ENCODE measurements around the gene GRID1.

The GRID1 gene

GRCh38 chr10:86188796-86189558, 177.6 kb downstream of the GRID1 start:
- H3K4me1 ChIP-seq (ENCODE audit: insufficient read depth, insufficient read length), result no peaks in the 10 kb centered on the region
- H3K9ac ChIP-seq (ENCODE audit: insufficient read length, low read depth), result no peak overlapping the region
- TF ChIP-seq YY1 (IDR thresholded peaks at IDR 0.05; ENCODE audit: insufficient read depth, insufficient read length) (no peak), SUZ12 (IDR thresholded peaks at IDR 0.05; ENCODE audit: extremely low read depth, insufficient read depth, insufficient read length) (no peak), ZNF274 (IDR thresholded peaks at IDR 0.05; ENCODE audit: low read depth, low read length) (no peak)
- H3K27me3 ChIP-seq (ENCODE audit: insufficient read depth, insufficient read length), result no peaks in the 10 kb centered on the region
- H3K36me3 ChIP-seq (ENCODE audit: insufficient read depth, insufficient read length, low read length), result no peaks in the 10 kb centered on the region
- no peaks in the 10 kb centered on the region for H3K9me3 ChIP-seq (ENCODE audit: insufficient read depth, low read length)
- H3K4me3 ChIP-seq (ENCODE audit: insufficient read length, low read depth), result no peak overlapping the region
- DNase-seq (ENCODE audit: low read depth, low spot score), result no peak

DNA sequence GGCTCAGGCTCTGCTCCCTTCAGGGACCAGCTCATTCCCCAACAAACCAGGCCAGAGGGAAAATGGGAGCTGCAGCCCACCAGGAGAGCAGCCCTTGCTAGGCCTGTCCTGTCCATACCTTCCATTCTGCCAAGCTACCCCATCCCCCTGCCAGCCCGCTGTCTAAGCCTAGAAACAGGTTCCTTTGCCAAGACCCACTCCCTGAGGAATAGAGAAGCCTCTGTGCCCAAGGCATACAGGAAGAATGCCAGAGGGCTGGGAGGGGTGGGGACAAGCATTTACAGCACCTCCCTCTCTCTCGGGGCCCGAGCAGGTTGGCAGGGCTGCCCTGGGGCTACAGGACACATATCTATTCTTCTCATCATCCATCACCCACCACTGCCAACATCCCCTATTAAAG, 178.3 kb downstream of the GRID1 start:
- TF ChIP-seq ZNF274 (IDR thresholded peaks at IDR 0.05; ENCODE audit: low read depth, low read length), result no peak
- no peak for TF ChIP-seq SUZ12 (IDR thresholded peaks at IDR 0.05; ENCODE audit: extremely low read depth, insufficient read depth, insufficient read length)
- TF ChIP-seq YY1 (IDR thresholded peaks at IDR 0.05; ENCODE audit: insufficient read depth, insufficient read length), result no peak
- no peaks in the 10 kb centered on the region for H3K9me3 ChIP-seq (ENCODE audit: insufficient read depth, low read length)
- no peaks in the 10 kb centered on the region for H3K4me1 ChIP-seq (ENCODE audit: insufficient read depth, insufficient read length)
- H3K9ac ChIP-seq (ENCODE audit: insufficient read length, low read depth), result no peak overlapping the region
- H3K4me3 ChIP-seq (ENCODE audit: insufficient read length, low read depth), result no peak overlapping the region
- no peak for DNase-seq (ENCODE audit: low read depth, low spot score)
- H3K36me3 ChIP-seq (ENCODE audit: insufficient read depth, insufficient read length, low read length), result no peaks in the 10 kb centered on the region
- no peaks in the 10 kb centered on the region for H3K27me3 ChIP-seq (ENCODE audit: insufficient read depth, insufficient read length)

DNA sequence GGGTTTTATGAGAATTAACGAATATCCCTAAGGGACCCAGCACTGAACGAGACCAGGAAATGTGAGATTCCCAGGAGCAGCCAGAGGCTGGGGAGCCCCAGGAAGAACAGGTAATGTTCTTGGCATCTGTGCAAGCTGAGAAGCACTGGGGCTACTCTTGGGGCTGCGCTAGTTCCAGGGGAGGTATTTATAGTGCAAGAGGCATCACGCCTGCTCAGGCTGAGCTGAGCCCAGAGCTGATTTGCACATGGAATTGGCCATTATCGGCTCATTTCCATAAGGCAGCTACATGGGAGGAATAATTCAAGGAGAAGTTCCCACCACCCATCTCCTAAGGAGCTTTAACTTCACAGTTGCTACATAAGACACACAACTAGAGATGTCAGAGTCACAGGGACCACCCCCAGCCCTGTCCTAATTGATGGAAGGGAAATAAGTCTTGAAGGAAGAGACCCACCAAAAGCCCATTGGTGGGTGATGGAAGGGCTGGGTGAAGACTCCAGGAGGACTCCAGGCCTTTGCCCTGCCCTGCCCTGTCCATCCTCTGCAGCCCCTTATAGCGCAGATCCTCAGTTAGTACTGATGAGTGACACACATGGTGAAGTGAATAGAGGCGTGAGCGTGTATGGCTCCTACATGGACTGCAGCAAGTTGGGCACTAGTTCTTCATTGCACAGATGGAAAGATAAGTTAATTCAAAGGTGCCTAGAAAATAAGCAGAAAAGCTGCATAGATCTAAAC, 178.9 kb downstream of the GRID1 start:
- no peaks in the 10 kb centered on the region for H3K36me3 ChIP-seq (ENCODE audit: insufficient read depth, insufficient read length, low read length)
- H3K4me3 ChIP-seq (ENCODE audit: insufficient read length, low read depth), result no peak overlapping the region
- no peaks in the 10 kb centered on the region for H3K9me3 ChIP-seq (ENCODE audit: insufficient read depth, low read length)
- H3K9ac ChIP-seq (ENCODE audit: insufficient read length, low read depth), result no peak overlapping the region
- DNase-seq (ENCODE audit: low read depth, low spot score), result no peak
- TF ChIP-seq SUZ12 (IDR thresholded peaks at IDR 0.05; ENCODE audit: extremely low read depth, insufficient read depth, insufficient read length) (no peak), YY1 (IDR thresholded peaks at IDR 0.05; ENCODE audit: insufficient read depth, insufficient read length) (no peak), ZNF274 (IDR thresholded peaks at IDR 0.05; ENCODE audit: low read depth, low read length) (no peak)
- no peaks in the 10 kb centered on the region for H3K4me1 ChIP-seq (ENCODE audit: insufficient read depth, insufficient read length)
- no peaks in the 10 kb centered on the region for H3K27me3 ChIP-seq (ENCODE audit: insufficient read depth, insufficient read length)

- no peaks in the 10 kb centered on the region for H3K9me3 ChIP-seq (ENCODE audit: insufficient read depth, low read length)
- H3K4me3 ChIP-seq (ENCODE audit: insufficient read length, low read depth), result no peak overlapping the region
- no peak for DNase-seq (ENCODE audit: low read depth, low spot score)
- no peaks in the 10 kb centered on the region for H3K4me1 ChIP-seq (ENCODE audit: insufficient read depth, insufficient read length)
- H3K36me3 ChIP-seq (ENCODE audit: insufficient read depth, insufficient read length, low read length), result no peaks in the 10 kb centered on the region
- no peaks in the 10 kb centered on the region for H3K27me3 ChIP-seq (ENCODE audit: insufficient read depth, insufficient read length)
- H3K9ac ChIP-seq (ENCODE audit: insufficient read length, low read depth), result no peak overlapping the region
- TF ChIP-seq SUZ12 (IDR thresholded peaks at IDR 0.05; ENCODE audit: extremely low read depth, insufficient read depth, insufficient read length) (no peak), YY1 (IDR thresholded peaks at IDR 0.05; ENCODE audit: insufficient read depth, insufficient read length) (no peak), ZNF274 (IDR thresholded peaks at IDR 0.05; ENCODE audit: low read depth, low read length) (no peak)
Measured at GRCh38 chr10:86186633-86187032, 180.0 kb downstream of the GRID1 start.

DNA sequence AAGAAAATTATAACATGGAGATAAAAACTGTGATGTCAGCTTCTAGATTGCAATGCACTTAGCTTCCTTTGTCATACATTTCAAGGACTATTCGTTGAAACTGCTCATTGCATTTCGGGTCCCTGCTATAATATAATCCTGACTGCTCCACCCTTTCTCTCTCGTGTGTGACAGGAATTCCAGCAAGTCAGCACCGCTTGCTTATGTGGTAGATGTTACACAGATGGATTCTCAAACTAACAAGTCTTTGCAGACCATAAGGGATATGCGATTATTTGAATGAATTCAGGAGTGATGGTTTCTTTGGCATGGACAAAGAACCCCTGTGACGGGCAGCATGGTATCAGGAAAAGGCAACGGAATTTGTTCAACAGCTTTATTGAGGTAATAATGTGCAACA, 184.0 kb downstream of the GRID1 start:
- H3K4me1 ChIP-seq (ENCODE audit: insufficient read depth, insufficient read length), result peaks cover 2% of the 10 kb centered on the region
- TF ChIP-seq YY1 (IDR thresholded peaks at IDR 0.05; ENCODE audit: insufficient read depth, insufficient read length) (no peak), ZNF274 (IDR thresholded peaks at IDR 0.05; ENCODE audit: low read depth, low read length) (no peak), SUZ12 (IDR thresholded peaks at IDR 0.05; ENCODE audit: extremely low read depth, insufficient read depth, insufficient read length) (no peak)
- no peak overlapping the region for H3K4me3 ChIP-seq (ENCODE audit: insufficient read length, low read depth)
- H3K36me3 ChIP-seq (ENCODE audit: insufficient read depth, insufficient read length, low read length), result no peaks in the 10 kb centered on the region
- no peak overlapping the region for H3K9ac ChIP-seq (ENCODE audit: insufficient read length, low read depth)
- H3K27me3 ChIP-seq (ENCODE audit: insufficient read depth, insufficient read length), result no peaks in the 10 kb centered on the region
- H3K9me3 ChIP-seq (ENCODE audit: insufficient read depth, low read length), result no peaks in the 10 kb centered on the region
- no peak for DNase-seq (ENCODE audit: low read depth, low spot score)

DNA sequence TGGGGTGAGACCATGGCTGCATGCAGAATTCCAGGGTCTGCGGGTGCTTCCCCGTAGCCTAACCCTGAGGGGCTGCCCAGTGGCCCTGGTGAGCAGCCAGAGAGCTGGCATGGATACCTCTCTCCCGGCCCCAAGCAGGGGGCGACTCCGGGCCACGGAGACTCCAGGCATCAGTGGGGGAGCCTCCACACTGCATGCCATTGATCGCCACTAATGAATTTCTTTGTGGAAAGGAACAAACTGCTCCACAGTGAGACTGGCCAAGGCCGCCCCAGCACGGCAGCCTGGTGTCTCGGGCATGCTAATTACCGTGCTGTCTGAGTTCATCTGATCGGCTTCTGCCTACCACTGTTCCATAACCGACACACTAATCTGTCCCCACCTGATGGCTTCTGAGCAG, 184.4 kb downstream of the GRID1 start:
- H3K9ac ChIP-seq (ENCODE audit: insufficient read length, low read depth), result no peak overlapping the region
- H3K9me3 ChIP-seq (ENCODE audit: insufficient read depth, low read length), result no peaks in the 10 kb centered on the region
- H3K4me1 ChIP-seq (ENCODE audit: insufficient read depth, insufficient read length), result peaks cover 2% of the 10 kb centered on the region
- no peak overlapping the region for H3K4me3 ChIP-seq (ENCODE audit: insufficient read length, low read depth)
- H3K36me3 ChIP-seq (ENCODE audit: insufficient read depth, insufficient read length, low read length), result no peaks in the 10 kb centered on the region
- H3K27me3 ChIP-seq (ENCODE audit: insufficient read depth, insufficient read length), result no peaks in the 10 kb centered on the region
- TF ChIP-seq YY1 (IDR thresholded peaks at IDR 0.05; ENCODE audit: insufficient read depth, insufficient read length) (no peak), ZNF274 (IDR thresholded peaks at IDR 0.05; ENCODE audit: low read depth, low read length) (no peak), SUZ12 (IDR thresholded peaks at IDR 0.05; ENCODE audit: extremely low read depth, insufficient read depth, insufficient read length) (no peak)
- no peak for DNase-seq (ENCODE audit: low read depth, low spot score)

- no peak overlapping the region for H3K4me3 ChIP-seq (ENCODE audit: insufficient read length, low read depth)
- TF ChIP-seq SUZ12 (IDR thresholded peaks at IDR 0.05; ENCODE audit: extremely low read depth, insufficient read depth, insufficient read length), result no peak
- TF ChIP-seq YY1 (IDR thresholded peaks at IDR 0.05; ENCODE audit: insufficient read depth, insufficient read length), result no peak
- TF ChIP-seq ZNF274 (IDR thresholded peaks at IDR 0.05; ENCODE audit: low read depth, low read length), result no peak
- no peak for DNase-seq (ENCODE audit: low read depth, low spot score)
Measured at GRCh38 chr10:86180861-86181260, 185.7 kb downstream of the GRID1 start.

More at GRCh38 chr10:86180861-86181260, 185.7 kb downstream of the GRID1 start:
- H3K4me1 ChIP-seq (ENCODE audit: insufficient read depth, insufficient read length), result peaks cover 2% of the 10 kb centered on the region
- H3K36me3 ChIP-seq (ENCODE audit: insufficient read depth, insufficient read length, low read length), result no peaks in the 10 kb centered on the region
- H3K9me3 ChIP-seq (ENCODE audit: insufficient read depth, low read length), result no peaks in the 10 kb centered on the region
- no peak overlapping the region for H3K9ac ChIP-seq (ENCODE audit: insufficient read length, low read depth)
- no peaks in the 10 kb centered on the region for H3K27me3 ChIP-seq (ENCODE audit: insufficient read depth, insufficient read length)
